MV-4-11 (cell line): Measurements from ENCODE around the gene MAT1A.
A peak's percentile ranks its signal among the peaks of the same experiment; 100 is the strongest.
"Not testable (repeated sequence)": the region's sequence is repeated elsewhere in the genome, so short reads cannot be mapped to it uniquely, and the experiment has no call there.

Source experiments
- DNase-seq: peaks from one replicate; lab custom pipeline; 2025; lab: John Stamatoyannopoulos, UW

MAT1A gene

DNA sequence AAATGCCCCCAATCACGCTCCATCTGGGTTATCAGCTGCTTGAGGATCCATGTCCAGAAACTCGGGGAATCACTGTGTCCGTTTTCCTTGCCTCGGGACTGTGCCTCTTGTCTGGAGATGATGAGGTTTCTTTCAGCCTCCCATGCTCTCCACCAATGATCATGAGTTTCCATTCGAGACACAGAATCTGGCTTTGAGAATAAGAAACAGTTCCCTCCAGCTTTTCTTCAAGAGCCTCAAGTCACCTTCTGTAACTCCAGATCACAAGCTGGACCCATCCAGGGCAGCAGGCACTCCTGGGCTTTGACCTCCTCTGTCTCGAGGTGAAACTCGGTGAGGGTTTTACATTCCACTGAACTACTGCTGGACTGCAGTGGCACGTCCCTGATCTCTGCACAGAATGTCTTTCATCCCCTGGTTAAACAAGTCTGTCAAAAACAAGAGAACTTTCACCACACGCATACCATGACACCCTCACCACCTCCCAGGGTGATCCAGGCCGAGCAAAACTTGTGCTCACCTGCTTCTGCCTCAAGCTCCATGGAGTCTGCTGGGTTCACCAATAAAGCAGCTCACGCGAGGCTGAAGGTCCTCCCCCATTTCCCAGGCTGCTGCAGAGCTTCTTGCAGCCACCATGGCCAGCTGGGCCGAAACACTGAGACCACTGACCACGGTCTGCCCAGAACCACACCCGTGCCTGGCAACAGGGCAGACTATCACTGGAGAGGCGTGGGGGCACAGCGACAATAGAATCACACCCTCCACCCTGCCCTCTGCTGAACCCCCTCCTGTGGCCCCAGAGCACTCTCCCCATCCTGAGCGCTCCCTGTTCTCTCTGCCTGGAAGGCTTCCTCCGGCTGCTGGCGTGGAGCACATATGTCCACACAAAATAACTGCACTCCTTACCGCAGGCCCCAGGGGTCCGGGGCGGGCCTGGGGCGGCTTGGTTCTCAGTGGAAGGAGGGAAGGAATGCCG, 25.1 kb downstream of the MAT1A start:
- DNase-seq, result no peak

DNA sequence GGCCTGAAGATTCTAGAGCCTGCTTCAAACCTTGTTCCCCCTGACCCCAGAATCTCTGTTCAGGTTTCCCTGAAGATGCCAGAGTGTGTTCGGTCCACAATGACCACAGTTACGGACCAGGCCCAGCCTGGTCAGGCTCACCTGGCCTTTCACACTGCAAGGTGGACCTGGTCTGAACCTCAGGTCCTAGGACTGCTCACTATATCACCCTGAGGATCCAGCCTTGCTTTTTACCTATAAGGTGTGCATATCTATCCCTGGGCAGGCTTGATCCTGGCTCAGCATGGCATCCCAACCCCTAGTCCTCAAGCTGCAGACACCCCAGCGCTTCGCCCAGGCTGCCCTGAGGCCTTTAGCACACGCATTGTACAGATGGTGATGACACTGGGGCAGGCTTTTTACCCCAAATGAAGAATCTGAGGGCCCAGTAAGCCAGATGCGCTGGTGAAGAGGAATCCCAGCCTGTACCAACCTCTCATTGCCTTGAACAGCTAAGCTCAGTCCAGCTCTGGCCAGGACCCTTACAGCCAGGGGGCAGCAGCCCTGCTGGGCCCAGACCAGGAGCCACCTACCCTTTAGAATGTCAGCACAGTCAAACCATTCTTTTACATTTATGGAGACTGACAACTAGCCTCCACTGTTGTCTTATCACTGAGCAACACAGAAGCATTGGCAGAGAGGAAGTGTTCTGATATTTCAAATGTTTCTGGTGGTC, 28.0 kb downstream of the MAT1A start:
- DNase-seq, result no peak

DNA sequence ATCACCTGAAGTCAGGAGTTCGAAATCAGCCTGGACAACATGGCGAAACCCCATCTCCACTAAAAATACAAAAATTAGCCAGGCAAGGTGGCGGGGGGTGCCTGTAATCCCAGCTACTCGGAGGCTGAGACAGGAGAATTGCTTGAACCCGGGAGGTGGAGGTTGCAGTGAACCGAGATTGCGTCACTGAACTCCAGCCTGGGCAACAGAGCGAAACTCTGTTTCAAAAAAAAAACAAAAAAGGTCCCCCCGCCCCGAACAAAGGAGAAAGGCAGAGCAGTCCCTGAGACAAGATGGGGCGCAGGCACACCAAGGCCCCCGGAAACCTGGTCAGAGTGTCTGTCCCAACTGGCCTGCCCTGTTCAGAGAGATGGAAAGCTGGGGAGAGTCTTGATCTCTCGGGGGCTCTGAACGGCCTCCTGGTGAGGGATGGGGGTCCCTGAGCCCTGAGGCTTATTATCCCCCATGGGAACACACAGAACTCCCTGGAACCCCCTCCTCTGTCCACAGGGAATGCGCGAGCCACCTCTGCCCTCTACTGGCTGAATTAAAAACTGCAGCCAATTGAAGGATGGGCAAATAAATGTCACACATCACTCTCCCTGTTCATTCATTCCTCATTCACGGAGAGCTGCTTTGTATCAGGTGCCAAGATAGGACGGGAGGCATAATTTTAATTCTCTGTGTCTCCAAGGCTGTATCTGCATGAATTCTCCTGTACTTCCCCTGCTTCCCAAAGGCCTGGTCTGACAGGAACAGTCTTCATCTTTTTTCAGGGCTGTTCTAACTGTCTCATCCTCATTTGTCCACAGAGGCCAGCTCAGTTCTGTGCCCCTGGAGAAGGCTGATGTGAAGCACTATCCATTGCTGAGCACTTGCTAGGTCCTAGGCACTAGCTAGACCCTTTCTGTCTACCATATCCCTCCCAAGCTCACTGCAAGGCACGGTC, 28.9 kb downstream of the MAT1A start:
- DNase-seq, result no peak

DNA sequence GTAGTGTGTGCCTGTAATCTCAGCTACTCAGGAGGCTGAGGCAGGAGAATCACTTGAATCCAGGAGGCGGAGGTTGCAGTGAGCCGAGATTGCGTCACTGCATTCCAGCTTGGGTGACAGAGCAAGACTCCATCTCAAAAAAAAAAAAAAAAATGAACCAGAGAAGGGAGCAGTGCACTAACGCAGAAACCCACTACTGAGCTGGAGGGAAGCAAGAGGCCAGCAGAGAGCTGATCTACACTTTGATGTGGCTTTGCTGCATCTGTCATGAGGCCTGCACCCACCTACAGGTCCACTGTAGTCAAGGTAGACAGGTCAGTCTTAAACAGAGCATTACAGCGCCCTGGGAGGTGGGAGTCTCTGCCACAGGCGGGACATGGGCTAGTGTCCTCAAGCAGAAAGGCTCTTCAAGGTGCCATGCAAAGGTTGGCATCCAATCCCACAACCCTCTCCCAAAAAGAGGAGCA, 30.0 kb downstream of the MAT1A start:
- DNase-seq, result no peak

- DNase-seq, result not testable (repeated sequence)
Observed at GRCh38 chr10:80256798-80257197, 32.7 kb downstream of the MAT1A start.

DNA sequence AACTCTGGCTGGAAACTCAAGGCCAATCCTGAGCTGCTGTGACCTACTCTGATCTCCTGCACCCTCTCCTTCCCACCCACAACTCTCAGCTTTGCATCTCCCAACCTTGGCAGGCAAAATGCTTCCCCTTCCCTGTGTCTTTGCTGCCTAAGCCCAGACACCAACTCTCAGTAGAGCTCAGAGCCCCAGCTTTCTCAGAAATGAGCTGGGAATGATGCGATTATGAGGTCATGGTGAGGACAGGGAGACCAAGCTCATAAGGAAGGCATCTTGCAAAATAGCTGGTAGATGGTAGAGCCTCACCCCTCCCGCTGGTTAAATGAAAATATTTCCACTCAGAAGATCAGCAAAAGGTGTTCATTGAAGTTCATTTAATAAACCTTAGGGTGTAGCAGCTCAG, 34.7 kb downstream of the MAT1A start:
- DNase-seq, result not testable (repeated sequence)

DNA sequence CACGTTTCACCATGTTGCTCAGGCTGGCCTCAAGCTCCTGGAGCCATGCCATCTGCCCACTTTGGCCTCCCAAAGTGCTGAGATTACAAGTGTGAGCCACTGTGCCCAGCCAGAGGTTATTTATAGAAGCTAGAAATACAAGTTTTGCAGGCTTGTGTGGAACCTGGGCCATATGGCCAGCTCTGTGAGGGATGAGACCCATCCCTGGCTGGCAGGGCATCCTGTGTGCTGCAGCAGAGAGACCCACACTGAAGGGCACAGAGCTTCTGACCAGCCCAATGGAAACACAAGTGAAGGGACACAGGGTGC, 35.5 kb downstream of the MAT1A start:
- DNase-seq, result not testable (repeated sequence)

DNA sequence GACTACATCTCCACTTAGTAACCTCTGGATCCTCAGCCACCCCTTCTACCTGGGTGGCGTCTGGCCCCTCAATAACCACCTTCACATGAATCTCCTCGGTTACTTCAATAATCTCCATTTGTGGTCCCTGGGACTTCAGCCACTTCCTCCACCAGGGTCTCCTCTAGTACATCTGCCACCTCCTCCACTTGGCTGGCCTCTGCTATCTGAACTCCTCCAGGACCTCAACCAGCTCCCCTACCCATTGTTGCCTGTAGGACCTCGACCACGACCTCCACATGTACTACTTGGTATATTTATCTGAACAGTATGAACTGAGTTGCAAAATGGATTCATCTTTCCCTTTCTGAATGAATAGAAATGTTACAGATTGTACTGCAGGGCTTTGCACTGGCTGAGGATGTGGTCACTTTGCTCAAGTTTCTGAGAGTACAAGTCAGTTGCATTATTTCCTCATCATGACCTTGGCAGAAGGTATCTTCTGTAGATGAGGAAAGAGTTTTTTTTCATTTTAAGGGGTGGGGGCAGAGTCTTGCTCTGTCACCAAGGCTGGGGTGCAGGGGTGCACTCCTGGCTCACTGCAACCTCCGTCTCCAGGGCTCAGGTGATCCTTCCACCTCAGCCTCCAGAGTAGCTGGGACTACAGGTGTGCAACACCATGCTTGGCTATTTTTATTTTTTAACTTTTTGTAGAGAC, 36.0 kb downstream of the MAT1A start:
- DNase-seq, result peak; percentile 85

- no peak for DNase-seq
Observed at GRCh38 chr10:80252296-80252887, 37.1 kb downstream of the MAT1A start.

DNA sequence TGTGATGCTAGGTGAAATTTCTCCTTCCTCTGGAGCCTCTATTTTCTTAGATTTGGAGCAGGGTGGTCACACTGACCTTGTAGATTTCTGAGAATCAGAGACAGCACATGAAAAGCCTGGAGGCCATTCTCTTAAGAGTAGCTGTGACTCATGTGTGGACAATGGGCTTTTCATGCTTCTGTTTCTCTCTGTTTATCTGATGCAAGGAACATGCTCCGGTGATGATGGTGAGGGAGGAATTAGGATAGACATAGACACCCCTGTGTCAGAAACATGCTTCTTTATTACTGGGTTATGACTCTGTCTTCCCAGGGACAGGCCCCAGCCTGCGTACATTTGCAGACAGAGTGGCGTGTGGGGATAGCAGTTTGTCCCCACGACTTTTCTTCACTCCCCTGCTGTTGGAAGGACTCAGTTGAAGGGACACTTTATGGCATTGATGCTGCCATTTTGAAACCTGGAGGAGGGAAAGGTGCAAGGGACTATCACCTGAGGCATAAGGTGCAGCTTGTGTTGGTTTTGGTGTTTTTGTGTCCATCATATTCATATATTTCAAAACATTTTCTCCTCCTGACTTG, 37.7 kb downstream of the MAT1A start:
- DNase-seq, result not testable (repeated sequence)

DNA sequence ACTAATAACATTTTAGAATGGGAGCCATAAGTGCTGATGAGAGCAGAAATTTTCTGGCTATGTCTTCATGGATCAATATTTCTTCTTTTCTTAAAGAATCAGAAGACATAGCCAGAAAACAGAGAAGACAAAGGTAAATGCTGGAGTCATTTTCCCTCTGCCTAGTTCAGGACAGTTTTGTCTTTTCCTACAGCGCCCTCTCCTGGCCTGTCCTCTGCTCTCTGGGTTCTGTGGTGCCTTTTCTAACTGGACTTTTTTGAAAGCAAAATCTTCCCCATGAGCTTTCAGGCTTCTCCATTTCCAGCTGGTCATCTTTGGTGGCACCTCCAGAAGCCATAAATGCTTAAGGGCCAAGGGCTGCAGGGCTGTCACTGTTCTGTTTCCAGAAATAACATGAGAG, 39.1 kb downstream of the MAT1A start:
- DNase-seq, result not testable (repeated sequence)

- peak; percentile 54 for DNase-seq
Observed at GRCh38 chr10:80249906-80250305, 39.6 kb downstream of the MAT1A start.

DNA sequence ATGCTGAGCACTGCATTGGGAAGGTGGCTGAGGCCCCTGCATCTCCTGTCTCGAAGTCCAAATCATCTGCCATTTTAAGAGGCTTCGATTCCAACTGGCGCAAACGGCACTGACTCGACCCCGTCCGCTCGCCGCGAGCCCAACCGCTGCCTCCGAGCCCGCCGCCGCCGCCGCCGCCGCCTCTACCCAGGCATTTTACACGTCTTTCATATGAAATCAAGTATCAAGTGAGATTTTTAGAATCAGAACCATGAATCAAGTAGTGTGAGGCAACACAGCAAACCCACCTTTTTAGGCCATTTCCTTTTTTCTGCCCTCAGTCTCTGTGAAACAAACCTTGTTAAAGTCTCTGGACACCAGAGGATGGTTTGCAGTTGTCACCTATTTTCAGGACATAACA, 41.8 kb downstream of the MAT1A start:
- DNase-seq, result not testable (repeated sequence)

DNA sequence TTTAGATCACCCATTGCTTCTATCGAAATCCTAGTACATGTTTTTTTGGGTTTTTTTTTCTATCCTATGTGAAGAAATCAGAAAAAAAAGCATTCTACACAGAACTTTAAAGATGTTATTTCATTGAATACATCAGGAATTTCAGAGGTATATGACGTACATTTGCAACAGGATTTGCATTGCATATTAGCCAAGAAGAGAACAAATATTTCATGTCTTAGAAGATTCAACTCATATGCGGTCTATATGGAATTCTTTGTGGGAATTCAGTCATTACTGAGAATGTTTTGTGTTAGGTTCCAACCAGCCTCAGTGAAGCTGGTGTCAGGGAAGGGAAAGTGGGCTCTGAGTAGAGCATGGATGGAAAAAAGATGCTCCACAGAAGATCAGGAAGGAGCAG, 45.1 kb downstream of the MAT1A start:
- not testable (repeated sequence) for DNase-seq

- DNase-seq, result not testable (repeated sequence)
Observed at GRCh38 chr10:80242341-80242740, 47.1 kb downstream of the MAT1A start.

GRCh38 chr10:80236457-80236856, 53.0 kb downstream of the MAT1A start:
- DNase-seq, result not testable (repeated sequence)

- peak; percentile 18 for DNase-seq
Observed at GRCh38 chr10:80234331-80235235, 54.9 kb downstream of the MAT1A start.

- not testable (repeated sequence) for DNase-seq
Observed at GRCh38 chr10:80233871-80234270, 55.6 kb downstream of the MAT1A start.

- DNase-seq, result peak; percentile 36
Observed at GRCh38 chr10:80226723-80227122, 62.7 kb downstream of the MAT1A start.
